Gastrocnemius medialis (tissue), 4 donors: ENCODE results near the gene ZNF69. TPM values are rescaled to one million over a fixed set of nuclear protein-coding genes. Genes with fewer than 3 reads are reported as not detected.
"Not testable (repeated sequence)": the region's sequence is repeated elsewhere in the genome, so short reads cannot be mapped to it uniquely, and the experiment has no call there.

ENCODE experiments used
- ATAC-seq, 2 donors: fragments of 150-250 bp; one replicate each; pipeline ENCODE4 v1.9.1; 2016
- DNase-seq, 2 donors: peaks; one replicate each; pipeline ENCODE4 v3.0.0-alpha.2; 2019
- H3K27ac ChIP-seq, 4 donors: fragments of 200-600 bp; sonication (generic); 1 replicate in 1 of 4; 2 replicates in 3 of 4; pipeline ENCODE4 v1.5.1; 2016 to 2018; ENCODE audit warnings: mild to moderate bottlenecking in 2 of 4, moderate library complexity in 1 of 4
- H3K27me3 ChIP-seq, 3 donors: fragments of 200-600 bp; sonication (generic) in 2 of 3; 1 replicate in 1 of 3; 2 replicates in 2 of 3; pipeline versions ENCODE4 v1.5.1 to v1.6.0; 2016 to 2019; ENCODE audit warnings: mild to moderate bottlenecking in 1 of 3, moderate library complexity in 1 of 3
- H3K36me3 ChIP-seq, 2 donors: fragments of 200-600 bp; sonication (generic) in 1 of 2; one replicate each; pipeline ENCODE4 v1.5.1; 2017 to 2018
- H3K4me1 ChIP-seq, 2 donors: fragments of 200-600 bp; sonication (generic) in 1 of 2; one replicate each; pipeline ENCODE4 v1.5.1; 2016 to 2017; ENCODE audit warnings: mild to moderate bottlenecking in 2 of 2
- H3K4me3 ChIP-seq, 4 donors: fragments of 200-600 bp; sonication (generic) in 3 of 4; 1 replicate in 1 of 4; 2 replicates in 3 of 4; pipeline ENCODE4 v1.5.1; 2016 to 2019; ENCODE audit warnings: mild to moderate bottlenecking in 2 of 4
- H3K9me3 ChIP-seq, 3 donors: fragments of 200-600 bp; sonication (generic) in 2 of 3; 1 replicate in 1 of 3; 2 replicates in 2 of 3; pipeline ENCODE4 v1.5.1; 2016 to 2019
- POLR2A ChIP-seq, 2 donors: fragments of 450-650 bp; IDR thresholded peaks; one replicate each; pipeline ENCODE4 v1.6.1; 2017; ENCODE audit warnings: antibody characterized with exemption in 2 of 2, mild to moderate bottlenecking in 2 of 2, moderate library complexity in 2 of 2
- in situ Hi-C, 4 donors: fragments of 200-750 bp; cut with MboI; loops; one replicate each; pipeline versions ENCODE4 v1.15.0 to v1.8.0; 2017; ENCODE audit warnings: low sequenced_read_pairs in 4 of 4
- intact Hi-C: fragments of 100-400 bp; cut with DNase I; formaldehyde crosslinking; loops from one replicate; pipeline ENCODE4 v1.15.1; 2023; ENCODE audit warnings: low total_unique reads
- total RNA-seq, 4 donors: library from RNA; depleted of rRNA; stranded (reverse); fragments of >200 nt; gene quantifications; one replicate each; pipeline versions ENCODE4 v1.1.0 to v1.2.3, GENCODE V29; 2016
- TF ChIP-seq, protein P1 (sequence below), 5 experiments: fragments of 450-650 bp in 3 of 5; fragments of 200-600 bp in 2 of 5; sonication (generic) in 2 of 5; IDR thresholded peaks in 4 of 5; conservative IDR thresholded peaks in 1 of 5; 1 replicate in 4 of 5; 2 replicates in 1 of 5; pipeline ENCODE4 v1.5.1; 2016 to 2019; ENCODE audit warnings: antibody characterized with exemption in 5 of 5, mild to moderate bottlenecking in 3 of 5, moderate library complexity in 3 of 5

ZNF69 gene
- total RNA-seq, 4 donors from 2014 or later = 0.22 to 2.8 (median 1.8) TPM

DNA sequence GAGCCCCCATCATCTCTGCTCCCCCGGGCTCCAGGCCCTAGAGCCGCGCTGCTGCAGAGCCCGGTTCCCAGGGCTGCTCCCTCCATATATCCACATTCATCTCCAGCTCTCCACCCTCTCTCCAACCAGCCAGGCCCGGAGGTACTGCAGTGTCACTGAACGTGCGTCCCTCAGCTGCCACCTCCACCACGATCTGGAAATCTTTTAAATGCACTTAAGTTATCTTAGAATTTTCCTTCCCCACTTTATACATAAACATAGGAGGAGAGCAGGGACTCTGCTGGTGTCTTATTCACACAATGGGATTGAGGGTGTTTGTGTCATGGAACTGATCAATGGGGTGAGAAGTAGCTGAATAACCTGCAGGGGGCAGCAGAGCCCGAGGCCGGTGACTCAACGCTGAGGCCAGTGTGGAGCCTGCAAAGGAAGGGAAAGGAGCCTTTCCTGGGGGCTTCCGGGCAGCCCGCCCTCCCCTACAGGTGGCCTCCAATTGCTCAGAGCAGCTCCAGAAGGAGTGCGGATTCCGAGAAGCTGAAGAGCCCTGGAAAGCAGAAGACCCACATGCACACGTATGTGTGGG, 7.8 kb upstream of the ZNF69 start:
- intact Hi-C loops, H3K27ac ChIP-seq, H3K4me3 ChIP-seq, H3K4me1 ChIP-seq, ATAC-seq, DNase-seq, H3K36me3 ChIP-seq, H3K9me3 ChIP-seq, H3K27me3 ChIP-seq: not testable (repeated sequence)
- in situ Hi-C loops = loop anchor here in 1 of 4 donors (10.0 kb wide), 1 partner anchor 265 kb away; the partner anchor contains the start of gene ZNF20
- TF ChIP-seq, protein P1, sequence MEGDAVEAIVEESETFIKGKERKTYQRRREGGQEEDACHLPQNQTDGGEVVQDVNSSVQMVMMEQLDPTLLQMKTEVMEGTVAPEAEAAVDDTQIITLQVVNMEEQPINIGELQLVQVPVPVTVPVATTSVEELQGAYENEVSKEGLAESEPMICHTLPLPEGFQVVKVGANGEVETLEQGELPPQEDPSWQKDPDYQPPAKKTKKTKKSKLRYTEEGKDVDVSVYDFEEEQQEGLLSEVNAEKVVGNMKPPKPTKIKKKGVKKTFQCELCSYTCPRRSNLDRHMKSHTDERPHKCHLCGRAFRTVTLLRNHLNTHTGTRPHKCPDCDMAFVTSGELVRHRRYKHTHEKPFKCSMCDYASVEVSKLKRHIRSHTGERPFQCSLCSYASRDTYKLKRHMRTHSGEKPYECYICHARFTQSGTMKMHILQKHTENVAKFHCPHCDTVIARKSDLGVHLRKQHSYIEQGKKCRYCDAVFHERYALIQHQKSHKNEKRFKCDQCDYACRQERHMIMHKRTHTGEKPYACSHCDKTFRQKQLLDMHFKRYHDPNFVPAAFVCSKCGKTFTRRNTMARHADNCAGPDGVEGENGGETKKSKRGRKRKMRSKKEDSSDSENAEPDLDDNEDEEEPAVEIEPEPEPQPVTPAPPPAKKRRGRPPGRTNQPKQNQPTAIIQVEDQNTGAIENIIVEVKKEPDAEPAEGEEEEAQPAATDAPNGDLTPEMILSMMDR (IDR thresholded peaks at IDR 0.05 in 4 of 5, conservative IDR thresholded peaks at IDR 0.05 in 1 of 5) = peak in 2 of 5 experiments; percentile 15 to 34

DNA sequence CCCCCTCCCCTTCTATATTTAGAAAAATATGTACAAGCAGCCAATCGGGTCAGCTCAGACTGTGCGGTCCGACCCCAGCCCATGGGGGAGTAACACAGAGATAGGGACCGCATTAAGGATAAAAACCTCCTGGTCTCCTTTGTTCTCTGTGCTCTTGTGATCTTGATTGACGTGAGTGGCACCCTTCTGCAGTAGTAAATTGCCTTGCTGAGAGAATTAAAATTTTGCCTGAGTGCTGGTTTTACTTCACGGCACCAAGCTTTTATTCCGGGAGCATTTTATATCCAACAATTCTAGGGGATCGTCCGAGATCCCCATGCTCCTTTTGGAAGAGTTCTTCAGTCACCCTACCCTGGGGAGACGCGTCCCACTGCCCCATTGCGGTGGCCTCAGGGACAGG, 7.0 kb upstream of the ZNF69 start:
- no peaks in the 10 kb centered on the region for H3K27me3 ChIP-seq
- ATAC-seq (no peak), DNase-seq (no peak)
- H3K4me3 ChIP-seq = no peak overlapping the region
- no peaks in the 10 kb centered on the region for H3K4me1 ChIP-seq
- H3K9me3 ChIP-seq = no peaks in the 10 kb centered on the region
- H3K27ac ChIP-seq = no peak overlapping the region
- TF ChIP-seq POLR2A (IDR thresholded peaks at IDR 0.05) = no peak
- TF ChIP-seq, protein P1 (IDR thresholded peaks at IDR 0.05 in 4 of 5, conservative IDR thresholded peaks at IDR 0.05 in 1 of 5) = no peak
- in situ Hi-C loops (loop anchor here in 1 of 4 donors (10.0 kb wide), 1 partner anchor 264 kb away; the partner anchor contains the start of gene ZNF20), intact Hi-C loops (no loop called here)
- H3K36me3 ChIP-seq = no peaks in the 10 kb centered on the region

DNA sequence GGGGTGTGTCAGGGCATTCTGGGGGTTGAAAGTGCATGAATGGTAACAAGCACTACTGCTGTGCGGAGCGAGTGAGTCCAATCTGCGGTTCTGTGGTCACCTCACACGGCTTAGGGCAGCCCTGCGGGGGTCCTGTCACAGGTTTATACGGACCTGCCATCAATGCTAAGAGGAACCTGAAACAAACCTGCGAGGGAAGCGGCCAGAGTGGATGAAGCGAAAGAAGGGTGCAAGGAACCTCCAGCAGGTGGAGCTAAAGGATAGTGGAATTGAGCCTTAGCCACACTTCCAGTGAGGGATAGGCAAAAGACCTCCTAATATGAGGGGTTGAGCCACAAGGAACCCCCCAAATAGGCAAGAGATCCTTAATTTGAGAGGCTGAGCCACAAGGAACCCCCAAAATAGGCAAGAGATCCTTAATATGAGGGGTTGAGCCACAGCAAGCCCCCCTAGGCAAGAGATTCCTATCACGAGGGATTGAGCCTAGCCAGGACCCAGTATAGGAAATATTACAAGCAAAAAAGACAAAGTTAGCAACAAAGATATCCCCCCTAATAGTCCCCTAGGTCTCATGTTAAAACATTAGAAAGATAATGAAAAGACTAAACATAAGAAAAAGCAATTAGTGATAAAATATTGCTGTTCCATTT, 6.3 kb upstream of the ZNF69 start:
- Histone ChIP-seq H3K27ac (no peak overlapping the region), H3K4me3 (no peak overlapping the region), H3K4me1 (no peaks in the 10 kb centered on the region), H3K36me3 (no peaks in the 10 kb centered on the region), H3K9me3 (no peaks in the 10 kb centered on the region), H3K27me3 (no peaks in the 10 kb centered on the region)
- in situ Hi-C loops = loop anchor here in 1 of 4 donors (10.0 kb wide), 1 partner anchor 264 kb away; the partner anchor contains the start of gene ZNF20
- ATAC-seq (peak in 1 of 2 donors; percentile 69), DNase-seq (peak; percentile 3 to 21)
- intact Hi-C loops = loop anchor here (1.0 kb wide), 2 partner anchors 108 to 260 kb away; no protein-coding TSS in a partner anchor
- TF ChIP-seq POLR2A (IDR thresholded peaks at IDR 0.05) = no peak
- TF ChIP-seq, protein P1 (IDR thresholded peaks at IDR 0.05 in 4 of 5, conservative IDR thresholded peaks at IDR 0.05 in 1 of 5) = peak; percentile 29 to 77 (median 65)

DNA sequence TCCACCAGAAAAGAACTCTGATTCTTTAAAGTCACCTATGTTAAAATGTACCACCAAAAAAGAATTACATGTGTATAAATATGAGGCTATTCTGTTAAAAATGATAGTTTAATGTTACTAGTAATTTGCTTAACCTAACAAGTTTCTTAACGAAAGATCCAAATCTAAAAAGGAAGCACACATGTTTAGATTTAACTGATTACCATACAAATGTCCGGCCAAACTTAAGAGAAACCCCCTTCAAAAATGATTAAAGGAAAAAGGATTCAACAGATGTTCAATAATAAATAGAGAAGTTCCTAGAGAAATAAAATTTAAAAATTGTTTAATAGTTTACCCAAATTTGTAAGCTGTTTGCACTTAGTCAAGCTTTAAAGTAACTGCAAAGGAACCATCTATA, 5.0 kb upstream of the ZNF69 start:
- H3K27me3 ChIP-seq = no peaks in the 10 kb centered on the region
- H3K4me1 ChIP-seq = peaks cover 0 to 4% of the 10 kb centered on the region in 2 donors
- no peak overlapping the region for H3K4me3 ChIP-seq
- intact Hi-C loops (no loop called here), in situ Hi-C loops (loop anchor here in 1 of 4 donors (10.0 kb wide), 1 partner anchor 262 kb away; the partner anchor contains the start of gene ZNF20)
- no peak for DNase-seq
- TF ChIP-seq, protein P1 (IDR thresholded peaks at IDR 0.05 in 4 of 5, conservative IDR thresholded peaks at IDR 0.05 in 1 of 5) = no peak
- TF ChIP-seq POLR2A (IDR thresholded peaks at IDR 0.05) = no peak
- H3K9me3 ChIP-seq = no peaks in the 10 kb centered on the region
- ATAC-seq = no peak
- no peak overlapping the region for H3K27ac ChIP-seq
- no peaks in the 10 kb centered on the region for H3K36me3 ChIP-seq
